BLaER1 treated with 17β-estradiol and CSF1 and Interleukin-3, amounts not matched to agents 10 nM and 100 nM (cell line): Measurements from ENCODE around the gene CXorf49.
A peak's percentile ranks its signal among the peaks of the same experiment; 100 is the strongest.

Experiments
- H3K27ac ChIP-seq, 11 experiments: shearing (Covaris generic); formaldehyde crosslinking; 2 replicates each; pipeline ENCODE4 v1.8.1; 2022
- H3K27me3 ChIP-seq, 11 experiments: shearing (Covaris generic); formaldehyde crosslinking; 2 replicates each; pipeline ENCODE4 v1.8.1; 2022
- H3K36me3 ChIP-seq, 11 experiments: shearing (Covaris generic); formaldehyde crosslinking; 2 replicates each; pipeline ENCODE4 v1.8.1; 2022
- H3K4me1 ChIP-seq, 10 experiments: shearing (Covaris generic); formaldehyde crosslinking; 2 replicates each; pipeline ENCODE4 v1.8.1; 2022
- H3K4me2 ChIP-seq, 11 experiments: shearing (Covaris generic); formaldehyde crosslinking; 2 replicates each; pipeline ENCODE4 v1.8.1; 2022
- H3K4me3 ChIP-seq, 10 experiments: shearing (Covaris generic); formaldehyde crosslinking; 2 replicates each; pipeline ENCODE4 v1.8.1; 2022
- H3K9ac ChIP-seq, 11 experiments: shearing (Covaris generic); formaldehyde crosslinking; 2 replicates each; pipeline ENCODE4 v1.8.1; 2022
- H3K9me3 ChIP-seq, 11 experiments: shearing (Covaris generic); formaldehyde crosslinking; replicated peaks in 1 of 11; 2 replicates each; pipeline ENCODE4 v1.8.1; 2022
- H4K20me1 ChIP-seq, 11 experiments: shearing (Covaris generic); formaldehyde crosslinking; 2 replicates each; pipeline ENCODE4 v1.8.1; 2022
- Cebpa-rat ChIP-seq, 11 experiments: shearing (Covaris generic); IDR thresholded peaks; 2 replicates each; pipeline ENCODE4 v1.8.1; 2022

The CXorf49 gene

GRCh38 chrX:71669492-71669891 lies 48.6 kb downstream of the CXorf49 start:
- Histone ChIP-seq H3K4me2 (no peak overlapping the region; a peak in 1 of 22 replicates), H4K20me1 (peaks cover 0 to 49% (median 15%) of the 10 kb centered on the region in 11 experiments; a peak in 10 of 22 replicates)

GRCh38 chrX:71668248-71668595 lies 49.9 kb downstream of the CXorf49 start:
- Histone ChIP-seq H3K36me3 (no peaks in the 10 kb centered on the region), H3K4me2 (peak overlapping the region in 8 of 11 experiments; percentile 33 to 68 (median 48); a peak in 14 of 22 replicates), H3K27ac (no peak overlapping the region), H3K9me3 (peaks cover 0 to 19% (median 14%) of the 10 kb centered on the region in 11 experiments; a peak in 13 of 22 replicates), H3K27me3 (peaks cover 59 to 96% (median 76%) of the 10 kb centered on the region in 11 experiments), H3K4me1 (peaks cover 5 to 31% (median 23%) of the 10 kb centered on the region in 10 experiments; a peak in 17 of 20 replicates), H3K4me3 (no peak overlapping the region), H3K9ac (no peak overlapping the region), H4K20me1 (peaks cover 0 to 61% (median 23%) of the 10 kb centered on the region in 11 experiments; a peak in 11 of 22 replicates)
- TF ChIP-seq Cebpa-rat (IDR thresholded peaks at IDR 0.05) = no peak

More at GRCh38 chrX:71669492-71669891, 48.6 kb downstream of the CXorf49 start:
- Histone ChIP-seq H3K27me3 (peaks cover 65 to 96% (median 76%) of the 10 kb centered on the region in 11 experiments), H3K9ac (no peak overlapping the region), H3K9me3 (peaks cover 0 to 19% (median 14%) of the 10 kb centered on the region in 11 experiments; a peak in 14 of 22 replicates), H3K4me3 (no peak overlapping the region), H3K36me3 (no peaks in the 10 kb centered on the region), H3K4me1 (peaks cover 0 to 27% (median 23%) of the 10 kb centered on the region in 10 experiments; a peak in 15 of 20 replicates), H3K27ac (no peak overlapping the region)
- no peak for TF ChIP-seq Cebpa-rat (IDR thresholded peaks at IDR 0.05)

GRCh38 chrX:71667328-71668247 lies 50.5 kb downstream of the CXorf49 start, which contains the start of gene LOC101059915:
TSS of gene LOC101059915 (plus strand) at chrX:71667546.
- Histone ChIP-seq H3K4me2 (peak within 1 kb of the TSS in 8 of 11 experiments; percentile 33 to 68 (median 48); a peak in 13 of 22 replicates), H4K20me1 (peaks cover 0 to 63% (median 25%) of the 10 kb centered on the region in 11 experiments; a peak in 13 of 22 replicates), H3K4me1 (peaks cover 7 to 35% (median 26%) of the 10 kb centered on the region in 10 experiments; a peak in 18 of 20 replicates), H3K4me3 (no peak within 1 kb of the TSS), H3K27ac (no peak within 1 kb of the TSS), H3K27me3 (peaks cover 55 to 94% (median 73%) of the 10 kb centered on the region in 11 experiments), H3K9me3 (peaks cover 0 to 19% (median 14%) of the 10 kb centered on the region in 11 experiments; a peak in 13 of 22 replicates), H3K36me3 (no peaks in the 10 kb centered on the region), H3K9ac (no peak within 1 kb of the TSS)
- no peak for TF ChIP-seq Cebpa-rat (IDR thresholded peaks at IDR 0.05)

GRCh38 chrX:71666240-71667223 lies 51.6 kb downstream of the CXorf49 start:
- peaks cover 0 to 19% (median 14%) of the 10 kb centered on the region in 11 experiments; a peak in 13 of 22 replicates for H3K9me3 ChIP-seq
- no peak overlapping the region for H3K9ac ChIP-seq
- no peak for TF ChIP-seq Cebpa-rat (IDR thresholded peaks at IDR 0.05)
- H3K4me3 ChIP-seq = no peak overlapping the region
- peaks cover 9 to 42% (median 31%) of the 10 kb centered on the region in 10 experiments; a peak in 18 of 20 replicates for H3K4me1 ChIP-seq
- peaks cover 0 to 74% (median 28%) of the 10 kb centered on the region in 11 experiments; a peak in 13 of 22 replicates for H4K20me1 ChIP-seq
- H3K4me2 ChIP-seq = peak overlapping the region in 8 of 11 experiments; percentile 22 to 46 (median 34); a peak in 8 of 22 replicates
- H3K27ac ChIP-seq = no peak overlapping the region
- peaks cover 55 to 94% (median 73%) of the 10 kb centered on the region in 11 experiments for H3K27me3 ChIP-seq
- H3K36me3 ChIP-seq = no peaks in the 10 kb centered on the region

- Histone ChIP-seq H3K27ac (no peak overlapping the region), H3K4me1 (peaks cover 9 to 34% (median 30%) of the 10 kb centered on the region in 10 experiments; a peak in 18 of 20 replicates), H3K9ac (no peak overlapping the region), H3K4me2 (peak overlapping the region in 9 of 11 experiments; percentile 11 to 46 (median 33); a peak in 11 of 22 replicates), H3K36me3 (no peaks in the 10 kb centered on the region), H4K20me1 (peaks cover 0 to 76% (median 23%) of the 10 kb centered on the region in 11 experiments; a peak in 13 of 22 replicates), H3K27me3 (peaks cover 55 to 94% (median 73%) of the 10 kb centered on the region in 11 experiments), H3K9me3 (peaks cover 0 to 19% (median 14%) of the 10 kb centered on the region in 11 experiments; a peak in 13 of 22 replicates), H3K4me3 (no peak overlapping the region)
- TF ChIP-seq Cebpa-rat (IDR thresholded peaks at IDR 0.05) = no peak
These were observed 52.3 kb downstream of the CXorf49 start for GRCh38 chrX:71665747-71666146.

GRCh38 chrX:71664889-71665491 lies 53.1 kb downstream of the CXorf49 start:
- Histone ChIP-seq H4K20me1 (peaks cover 0 to 76% (median 24%) of the 10 kb centered on the region in 11 experiments; a peak in 13 of 22 replicates), H3K9me3 (peaks cover 0 to 19% (median 14%) of the 10 kb centered on the region in 11 experiments; a peak in 13 of 22 replicates), H3K4me1 (peaks cover 9 to 34% (median 30%) of the 10 kb centered on the region in 10 experiments; a peak in 18 of 20 replicates), H3K9ac (no peak overlapping the region), H3K4me3 (no peak overlapping the region), H3K4me2 (peak overlapping the region in 1 of 11 experiments; percentile 36; a peak in 2 of 22 replicates), H3K27me3 (peaks cover 55 to 94% (median 73%) of the 10 kb centered on the region in 11 experiments), H3K36me3 (no peaks in the 10 kb centered on the region), H3K27ac (no peak overlapping the region)
- no peak for TF ChIP-seq Cebpa-rat (IDR thresholded peaks at IDR 0.05)
